Measurements from ENCODE around the gene GHRHR. TPM values are rescaled to one million over a fixed set of nuclear protein-coding genes. Genes with fewer than 3 reads are reported as not detected.
A peak's percentile ranks its signal among the peaks of the same experiment; 100 is the strongest.

Gene GHRHR
- total and polyA plus RNA-seq, 4 donors: 0.38 to 0.77 (median 0.77) TPM; not detected in 1

DNA sequence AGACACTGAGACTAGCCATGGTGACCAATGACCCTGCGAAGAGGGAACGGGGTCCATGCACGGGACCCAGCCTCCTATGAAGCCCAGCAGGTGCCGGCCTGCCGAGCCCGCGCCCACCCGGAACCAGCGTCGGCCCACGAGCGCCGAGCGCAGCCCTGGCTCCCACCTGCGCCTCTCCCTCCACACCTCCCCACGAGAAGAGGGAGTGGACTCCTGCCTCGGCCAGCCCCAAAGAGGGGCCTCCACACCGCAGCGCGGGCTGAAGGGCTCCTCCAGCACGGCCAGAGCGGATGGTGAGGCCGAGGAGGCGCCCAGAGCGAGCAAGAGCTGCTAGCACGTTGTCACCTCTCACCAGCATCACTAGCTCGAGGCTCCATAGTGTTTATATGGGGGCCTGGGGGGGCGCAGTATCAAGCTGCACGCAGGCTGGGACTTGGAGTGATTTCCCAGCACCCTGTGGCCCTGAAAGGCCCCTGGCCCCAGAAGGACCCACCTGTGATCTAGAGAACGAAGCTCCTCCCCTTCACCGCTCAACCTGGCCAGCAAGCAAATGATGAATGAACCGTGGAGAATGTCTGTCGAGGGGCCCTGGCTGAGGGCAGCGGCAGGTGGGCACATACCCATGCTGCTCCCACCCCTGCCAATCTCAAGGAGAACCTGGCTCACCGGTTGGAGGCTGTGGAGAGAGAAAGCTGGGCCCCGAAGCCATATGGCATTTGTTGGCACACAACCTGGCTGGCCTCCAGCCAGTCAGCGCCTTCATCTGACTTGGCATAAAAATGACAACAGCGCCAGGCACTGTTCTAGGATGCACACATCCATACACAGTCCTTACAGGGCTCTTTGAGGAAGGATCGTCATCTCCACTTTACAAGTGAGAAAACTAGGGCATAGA, 30.7 kb downstream of the GHRHR start:
- Histone ChIP-seq H3K9me3 (ENCODE audit: control insufficient read depth in 4 of 4, insufficient read depth in 3 of 4, low read length in 3 of 4) (no peaks in the 10 kb centered on the region), H3K4me1 (ENCODE audit: control insufficient read depth in 5 of 5, insufficient read depth in 5 of 5, low read length in 5 of 5) (no peaks in the 10 kb centered on the region), H3K27ac (ENCODE audit: low read depth in 1 of 2, low read length in 1 of 2) (no peak overlapping the region), H3K4me3 (no peak overlapping the region), H3K36me3 (ENCODE audit: control insufficient read depth in 4 of 4, insufficient read depth in 4 of 4, low read length in 4 of 4) (no peaks in the 10 kb centered on the region), H3K27me3 (ENCODE audit: control insufficient read depth in 3 of 3, insufficient read depth in 3 of 3, low read length in 2 of 3) (no peaks in the 10 kb centered on the region), H3K9ac (ENCODE audit: insufficient read depth in 1 of 2, low read length in 2 of 2) (no peak overlapping the region)
- ATAC-seq (ENCODE audit: insufficient read depth, low FRiP score) (no peak), DNase-seq (no peak)
- TF ChIP-seq, protein P1, sequence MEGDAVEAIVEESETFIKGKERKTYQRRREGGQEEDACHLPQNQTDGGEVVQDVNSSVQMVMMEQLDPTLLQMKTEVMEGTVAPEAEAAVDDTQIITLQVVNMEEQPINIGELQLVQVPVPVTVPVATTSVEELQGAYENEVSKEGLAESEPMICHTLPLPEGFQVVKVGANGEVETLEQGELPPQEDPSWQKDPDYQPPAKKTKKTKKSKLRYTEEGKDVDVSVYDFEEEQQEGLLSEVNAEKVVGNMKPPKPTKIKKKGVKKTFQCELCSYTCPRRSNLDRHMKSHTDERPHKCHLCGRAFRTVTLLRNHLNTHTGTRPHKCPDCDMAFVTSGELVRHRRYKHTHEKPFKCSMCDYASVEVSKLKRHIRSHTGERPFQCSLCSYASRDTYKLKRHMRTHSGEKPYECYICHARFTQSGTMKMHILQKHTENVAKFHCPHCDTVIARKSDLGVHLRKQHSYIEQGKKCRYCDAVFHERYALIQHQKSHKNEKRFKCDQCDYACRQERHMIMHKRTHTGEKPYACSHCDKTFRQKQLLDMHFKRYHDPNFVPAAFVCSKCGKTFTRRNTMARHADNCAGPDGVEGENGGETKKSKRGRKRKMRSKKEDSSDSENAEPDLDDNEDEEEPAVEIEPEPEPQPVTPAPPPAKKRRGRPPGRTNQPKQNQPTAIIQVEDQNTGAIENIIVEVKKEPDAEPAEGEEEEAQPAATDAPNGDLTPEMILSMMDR (IDR thresholded peaks at IDR 0.05; ENCODE audit: control extremely low read depth, extremely low read depth): no peak
- 95 to 96% methylated on average over 39 of the region's 39 CpGs for WGBS, 2 donors

DNA sequence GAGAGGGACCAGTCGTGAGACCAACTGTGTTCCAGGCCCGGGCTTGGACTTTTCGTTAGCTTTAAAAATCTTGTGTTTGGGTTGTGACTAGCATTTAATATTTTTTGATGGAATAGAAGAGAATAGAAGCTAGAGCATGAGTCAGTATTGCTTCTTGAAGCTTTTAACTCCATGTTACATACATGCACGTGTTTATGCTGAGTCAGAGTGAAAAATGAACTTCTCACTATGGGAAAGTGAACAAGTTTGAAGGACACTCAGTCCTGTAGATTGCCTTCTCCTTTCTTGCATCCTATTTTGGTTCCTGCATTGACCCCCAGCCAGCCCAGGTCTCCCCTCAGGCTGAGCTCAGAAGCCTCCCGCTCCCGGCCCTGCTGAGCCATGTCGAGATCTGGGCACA, 31.8 kb downstream of the GHRHR start:
- Histone ChIP-seq H3K9ac (ENCODE audit: insufficient read depth in 1 of 2, low read length in 2 of 2) (no peak overlapping the region), H3K4me3 (no peak overlapping the region), H3K27me3 (ENCODE audit: control insufficient read depth in 3 of 3, insufficient read depth in 3 of 3, low read length in 2 of 3) (no peaks in the 10 kb centered on the region), H3K4me1 (ENCODE audit: control insufficient read depth in 5 of 5, insufficient read depth in 5 of 5, low read length in 5 of 5) (no peaks in the 10 kb centered on the region), H3K27ac (ENCODE audit: low read depth in 1 of 2, low read length in 1 of 2) (no peak overlapping the region), H3K36me3 (ENCODE audit: control insufficient read depth in 4 of 4, insufficient read depth in 4 of 4, low read length in 4 of 4) (no peaks in the 10 kb centered on the region), H3K9me3 (ENCODE audit: control insufficient read depth in 4 of 4, insufficient read depth in 3 of 4, low read length in 3 of 4) (no peaks in the 10 kb centered on the region)
- DNase-seq: no peak
- TF ChIP-seq, protein P1 (IDR thresholded peaks at IDR 0.05; ENCODE audit: control extremely low read depth, extremely low read depth): no peak
- WGBS, 2 donors: 86 to 88% methylated on average over 7 of the region's 7 CpGs
- no peak for ATAC-seq (ENCODE audit: insufficient read depth, low FRiP score)

DNA sequence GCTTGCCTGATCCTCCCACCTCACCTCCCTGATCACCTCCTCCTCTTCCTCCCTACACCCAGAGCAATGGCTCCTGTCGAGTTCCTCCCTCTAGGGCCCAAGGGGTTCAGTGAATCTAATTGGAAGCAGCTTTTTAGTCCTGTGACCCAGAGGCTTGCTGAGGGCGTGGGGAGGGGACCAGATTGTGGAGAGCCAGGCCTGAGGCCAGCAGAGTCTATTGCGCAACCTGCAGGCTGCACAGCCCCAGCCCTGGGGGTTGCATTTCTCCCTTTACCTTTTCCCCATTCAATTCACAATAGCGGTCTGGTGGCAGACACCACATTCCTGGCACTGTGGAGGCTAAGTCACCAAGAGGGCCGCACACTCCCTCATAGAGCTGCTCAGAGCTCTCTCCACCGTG, 32.5 kb downstream of the GHRHR start:
- ATAC-seq (ENCODE audit: insufficient read depth, low FRiP score) (no peak), DNase-seq (peak; percentile 19 to 55 (median 31))
- no peaks in the 10 kb centered on the region for H3K9me3 ChIP-seq (ENCODE audit: control insufficient read depth in 4 of 4, insufficient read depth in 3 of 4, low read length in 3 of 4)
- H3K4me1 ChIP-seq (ENCODE audit: control insufficient read depth in 5 of 5, insufficient read depth in 5 of 5, low read length in 5 of 5): no peaks in the 10 kb centered on the region
- H3K27me3 ChIP-seq (ENCODE audit: control insufficient read depth in 3 of 3, insufficient read depth in 3 of 3, low read length in 2 of 3): no peaks in the 10 kb centered on the region
- H3K27ac ChIP-seq (ENCODE audit: low read depth in 1 of 2, low read length in 1 of 2): no peak overlapping the region
- H3K9ac ChIP-seq (ENCODE audit: insufficient read depth in 1 of 2, low read length in 2 of 2): no peak overlapping the region
- 73 to 77% methylated on average over 6 of the region's 6 CpGs for WGBS, 2 donors
- no peak overlapping the region for H3K4me3 ChIP-seq
- TF ChIP-seq, protein P1 (IDR thresholded peaks at IDR 0.05; ENCODE audit: control extremely low read depth, extremely low read depth): no peak
- no peaks in the 10 kb centered on the region for H3K36me3 ChIP-seq (ENCODE audit: control insufficient read depth in 4 of 4, insufficient read depth in 4 of 4, low read length in 4 of 4)

Measured in lung (tissue), 12 donors.